Fibroblast of villous mesenchyme (primary cell): Measurements from ENCODE around the gene CDC42EP1. TPM values are rescaled to one million over a fixed set of nuclear protein-coding genes. Genes with fewer than 3 reads are reported as not detected.

ENCODE experiments used
- DNase-seq: peaks from one replicate; pipeline ENCODE4 v3.0.0-alpha.2; 2010; ENCODE audit warnings: low read depth
- H3K4me3 ChIP-seq: 2 replicates; pipeline ENCODE4 v1.5.1; 2011; ENCODE audit warnings: low read depth, mild to moderate bottlenecking, low read length
- CTCF ChIP-seq: IDR thresholded peaks from 2 replicates; pipeline ENCODE4 v1.5.1; 2012; ENCODE audit warnings: low read depth, mild to moderate bottlenecking, low read length; ENCODE audit not compliant: insufficient read depth
- total RNA-seq: library from RNA; depleted of rRNA; stranded (reverse); fragments of >200 nt; gene quantifications from 2 replicates; pipeline ENCODE4 v1.2.3, GENCODE V29; 2012

Gene CDC42EP1
- total RNA-seq, 1 donor: 22.9 TPM

- no peak for DNase-seq
- H3K4me3 ChIP-seq: peak overlapping the region; percentile 64
- TF ChIP-seq CTCF: no peak
Observed at GRCh38 chr22:37518509-37519267, 41.6 kb upstream of the CDC42EP1 start.

GRCh38 chr22:37519268-37520195 is 40.7 kb upstream of the CDC42EP1 start, which contains the start of gene CARD10:
CARD10 (minus strand) TSS chr22:37519415; CDS start chr22:37519200, 215 bp downstream.
- no peak for DNase-seq

GRCh38 chr22:37520776-37521191 is 39.5 kb upstream of the CDC42EP1 start:
- TF ChIP-seq CTCF: no peak
- DNase-seq: no peak
- H3K4me3 ChIP-seq: no peak overlapping the region

More at GRCh38 chr22:37519268-37520195, 40.7 kb upstream of the CDC42EP1 start, which contains the start of gene CARD10:
- no peak for TF ChIP-seq CTCF
- peak within 1 kb of the TSS; percentile 64 for H3K4me3 ChIP-seq

- H3K4me3 ChIP-seq: no peak overlapping the region
- TF ChIP-seq CTCF: no peak
- no peak for DNase-seq
Observed at GRCh38 chr22:37521236-37521739, 39.0 kb upstream of the CDC42EP1 start.

- no peak for TF ChIP-seq CTCF
- H3K4me3 ChIP-seq: no peak overlapping the region
- no peak for DNase-seq
Observed at GRCh38 chr22:37522482-37522881, 37.8 kb upstream of the CDC42EP1 start.

GRCh38 chr22:37525073-37525745 is 35.1 kb upstream of the CDC42EP1 start:
- no peak overlapping the region for H3K4me3 ChIP-seq
- no peak for TF ChIP-seq CTCF
- DNase-seq: peak; percentile 67
